Measurements from ENCODE around the gene SLC22A1. TPM values are rescaled to one million over a fixed set of nuclear protein-coding genes. Genes with fewer than 3 reads are reported as not detected.
"Not testable (repeated sequence)": the region's sequence is repeated elsewhere in the genome, so short reads cannot be mapped to it uniquely, and the experiment has no call there.

SLC22A1 gene
- total RNA-seq, 2 donors from 2014 or later = 5.8 to 11.0 TPM

- peak overlapping the region in 1 of 2 donors; percentile 11 for H3K27ac Mint-ChIP-seq
- no peak for DNase-seq (ENCODE audit: low spot score)
- H3K27me3 Mint-ChIP-seq = no peaks in the 10 kb centered on the region
- H3K4me1 Mint-ChIP-seq (ENCODE audit: low read depth in 2 of 2) = peaks cover 18 to 27% of the 10 kb centered on the region in 2 donors
- no peak overlapping the region for H3K4me3 Mint-ChIP-seq
- peaks cover 44% of the 10 kb centered on the region for H3K36me3 Mint-ChIP-seq
- H3K9me3 Mint-ChIP-seq = no peaks in the 10 kb centered on the region
- no peak for ATAC-seq
These were observed 34.9 kb upstream of the SLC22A1 start for GRCh38 chr6:160086754-160087153.

- no peak overlapping the region for H3K4me3 Mint-ChIP-seq
- H3K36me3 Mint-ChIP-seq = peaks cover 38% of the 10 kb centered on the region
- H3K27me3 Mint-ChIP-seq = no peaks in the 10 kb centered on the region
- ATAC-seq = no peak
- H3K9me3 Mint-ChIP-seq = no peaks in the 10 kb centered on the region
- H3K27ac Mint-ChIP-seq = peak overlapping the region; percentile 18 to 54
- peaks cover 18 to 23% of the 10 kb centered on the region in 2 donors for H3K4me1 Mint-ChIP-seq (ENCODE audit: low read depth in 2 of 2)
- no peak for DNase-seq (ENCODE audit: low spot score)
These were observed 33.4 kb upstream of the SLC22A1 start for GRCh38 chr6:160088069-160088783.

GRCh38 chr6:160088784-160089533 is 32.7 kb upstream of the SLC22A1 start:
- no peak overlapping the region for H3K4me3 Mint-ChIP-seq
- H3K27ac Mint-ChIP-seq = peak overlapping the region in 1 of 2 donors; percentile 33
- peaks cover 17 to 22% of the 10 kb centered on the region in 2 donors for H3K4me1 Mint-ChIP-seq (ENCODE audit: low read depth in 2 of 2)
- no peaks in the 10 kb centered on the region for H3K9me3 Mint-ChIP-seq
- DNase-seq (ENCODE audit: low spot score) (no peak), ATAC-seq (no peak)
- no peaks in the 10 kb centered on the region for H3K27me3 Mint-ChIP-seq
- peaks cover 39% of the 10 kb centered on the region for H3K36me3 Mint-ChIP-seq

DNA sequence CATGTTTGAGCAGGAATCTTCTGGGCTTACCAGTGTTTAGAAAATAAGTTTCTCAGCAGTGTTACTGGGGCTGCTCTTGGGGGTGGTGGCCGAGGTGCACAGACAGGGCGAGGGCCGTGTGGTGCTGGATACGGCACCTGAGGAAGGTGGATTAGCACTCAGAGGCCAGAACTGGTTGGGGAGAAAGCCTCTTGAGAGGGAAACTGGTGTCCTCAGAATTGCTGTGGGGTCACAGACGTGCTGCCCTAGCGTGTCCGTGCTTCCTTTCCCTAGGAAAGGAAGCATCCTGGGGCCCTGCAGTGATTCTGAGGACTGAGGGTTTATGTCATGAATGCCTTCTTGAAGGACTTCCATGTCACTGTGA is 32.1 kb upstream of the SLC22A1 start:
- DNase-seq (ENCODE audit: low spot score) (no peak), ATAC-seq (no peak)
- H3K4me1 Mint-ChIP-seq (ENCODE audit: low read depth in 2 of 2) = peaks cover 14 to 23% of the 10 kb centered on the region in 2 donors
- H3K27me3 Mint-ChIP-seq = no peaks in the 10 kb centered on the region
- H3K36me3 Mint-ChIP-seq = peaks cover 39% of the 10 kb centered on the region
- H3K4me3 Mint-ChIP-seq = no peak overlapping the region
- H3K9me3 Mint-ChIP-seq = no peaks in the 10 kb centered on the region
- peak overlapping the region in 1 of 2 donors; percentile 33 for H3K27ac Mint-ChIP-seq

GRCh38 chr6:160090442-160091239 is 31.0 kb upstream of the SLC22A1 start:
- not testable (repeated sequence) for H3K9me3 Mint-ChIP-seq; H3K27me3 Mint-ChIP-seq; H3K4me3 Mint-ChIP-seq; ATAC-seq; DNase-seq (ENCODE audit: low spot score)
- H3K36me3 Mint-ChIP-seq = peaks cover 31% of the 10 kb centered on the region
- H3K4me1 Mint-ChIP-seq (ENCODE audit: low read depth in 2 of 2) = peaks cover 6 to 16% of the 10 kb centered on the region in 2 donors
- peak overlapping the region in 1 of 2 donors; percentile 33 for H3K27ac Mint-ChIP-seq

GRCh38 chr6:160092176-160092575 is 29.4 kb upstream of the SLC22A1 start:
- Mint-ChIP-seq H3K36me3 (peaks cover 39% of the 10 kb centered on the region), H3K27ac (peak overlapping the region in 1 of 2 donors; percentile 43), H3K4me1 (ENCODE audit: low read depth in 2 of 2) (peaks cover 0 to 22% of the 10 kb centered on the region in 2 donors)
- not testable (repeated sequence) for H3K27me3 Mint-ChIP-seq; ATAC-seq; H3K4me3 Mint-ChIP-seq; DNase-seq (ENCODE audit: low spot score); H3K9me3 Mint-ChIP-seq

DNA sequence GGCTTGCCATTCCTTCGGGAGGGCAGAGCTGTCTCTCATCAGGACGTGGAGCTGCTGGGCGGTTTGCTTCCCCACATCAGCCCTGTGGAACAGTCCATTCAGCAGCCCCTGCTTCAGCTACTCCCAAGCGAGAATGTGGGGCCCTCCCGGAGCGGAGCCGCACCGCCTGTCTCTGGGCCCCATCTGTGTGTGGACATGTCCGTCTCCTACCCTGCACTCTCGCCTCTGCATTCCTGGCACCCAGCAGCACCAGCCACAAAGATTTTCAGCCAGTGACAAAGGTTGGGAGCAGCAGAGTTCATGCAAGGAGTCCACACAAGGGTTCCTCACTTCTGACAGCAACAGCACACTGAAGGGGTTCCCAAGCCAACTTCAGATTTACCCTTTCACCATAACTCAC is 29.0 kb upstream of the SLC22A1 start:
- peak overlapping the region in 1 of 2 donors; percentile 43 for H3K27ac Mint-ChIP-seq
- peaks cover 39% of the 10 kb centered on the region for H3K36me3 Mint-ChIP-seq

DNA sequence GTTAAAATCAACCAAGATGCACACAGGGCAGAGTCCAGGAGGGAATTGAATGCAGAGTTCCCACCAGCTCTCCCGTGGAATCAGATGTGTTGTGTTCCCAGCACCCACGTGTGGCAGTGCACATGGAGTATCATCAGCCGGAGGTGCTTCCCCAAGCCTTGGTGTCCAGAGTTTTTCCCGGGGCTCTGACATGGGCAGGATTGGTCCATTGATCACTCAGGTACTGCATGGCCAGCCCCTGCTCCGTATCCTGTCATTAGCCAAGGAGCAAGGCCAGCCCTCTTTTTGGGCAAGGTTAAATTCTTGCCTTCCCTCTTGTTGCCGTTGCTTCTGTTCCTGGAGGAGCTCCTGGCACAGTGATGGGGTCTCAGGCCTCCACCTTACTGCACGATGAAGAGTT is 28.6 kb upstream of the SLC22A1 start:
- no peak for ATAC-seq
- H3K36me3 Mint-ChIP-seq = peaks cover 37% of the 10 kb centered on the region

More for the DNA sequence above, 29.0 kb upstream of the SLC22A1 start:
- Mint-ChIP-seq H3K4me3 (no peak overlapping the region), H3K9me3 (no peaks in the 10 kb centered on the region), H3K4me1 (ENCODE audit: low read depth in 2 of 2) (peaks cover 0 to 22% of the 10 kb centered on the region in 2 donors), H3K27me3 (no peaks in the 10 kb centered on the region)
- ATAC-seq (no peak), DNase-seq (ENCODE audit: low spot score) (no peak)

DNA sequence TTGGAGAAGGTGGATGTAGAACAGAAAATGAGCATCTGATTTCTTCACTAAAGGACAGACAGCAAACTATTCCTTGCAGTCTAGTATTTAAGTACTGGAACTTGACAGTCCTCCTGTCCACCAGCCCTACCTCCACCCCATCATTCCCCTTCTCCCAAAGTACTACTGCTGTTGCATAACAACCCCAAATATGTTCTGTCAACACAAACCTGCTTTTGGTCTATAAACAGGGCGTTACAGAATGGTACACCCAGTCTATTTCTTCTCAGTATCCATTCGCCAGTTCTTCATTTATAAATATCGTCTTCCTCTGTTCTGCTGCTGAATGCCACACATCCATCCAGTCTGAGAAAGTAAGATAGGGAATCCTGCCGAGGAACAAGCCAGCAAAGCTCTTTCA is 27.7 kb upstream of the SLC22A1 start:
- H3K27ac Mint-ChIP-seq = peak overlapping the region in 1 of 2 donors; percentile 17
- no peaks in the 10 kb centered on the region for H3K9me3 Mint-ChIP-seq
- H3K36me3 Mint-ChIP-seq = peaks cover 37% of the 10 kb centered on the region
- H3K4me3 Mint-ChIP-seq = no peak overlapping the region
- H3K4me1 Mint-ChIP-seq (ENCODE audit: low read depth in 2 of 2) = peaks cover 4 to 25% of the 10 kb centered on the region in 2 donors
- ATAC-seq = no peak
- no peak for DNase-seq (ENCODE audit: low spot score)
- H3K27me3 Mint-ChIP-seq = no peaks in the 10 kb centered on the region

More for the DNA sequence above, 28.6 kb upstream of the SLC22A1 start:
- Mint-ChIP-seq H3K4me1 (ENCODE audit: low read depth in 2 of 2) (peaks cover 0 to 20% of the 10 kb centered on the region in 2 donors), H3K27me3 (no peaks in the 10 kb centered on the region), H3K9me3 (no peaks in the 10 kb centered on the region), H3K4me3 (no peak overlapping the region), H3K27ac (no peak overlapping the region)
- no peak for DNase-seq (ENCODE audit: low spot score)

DNA sequence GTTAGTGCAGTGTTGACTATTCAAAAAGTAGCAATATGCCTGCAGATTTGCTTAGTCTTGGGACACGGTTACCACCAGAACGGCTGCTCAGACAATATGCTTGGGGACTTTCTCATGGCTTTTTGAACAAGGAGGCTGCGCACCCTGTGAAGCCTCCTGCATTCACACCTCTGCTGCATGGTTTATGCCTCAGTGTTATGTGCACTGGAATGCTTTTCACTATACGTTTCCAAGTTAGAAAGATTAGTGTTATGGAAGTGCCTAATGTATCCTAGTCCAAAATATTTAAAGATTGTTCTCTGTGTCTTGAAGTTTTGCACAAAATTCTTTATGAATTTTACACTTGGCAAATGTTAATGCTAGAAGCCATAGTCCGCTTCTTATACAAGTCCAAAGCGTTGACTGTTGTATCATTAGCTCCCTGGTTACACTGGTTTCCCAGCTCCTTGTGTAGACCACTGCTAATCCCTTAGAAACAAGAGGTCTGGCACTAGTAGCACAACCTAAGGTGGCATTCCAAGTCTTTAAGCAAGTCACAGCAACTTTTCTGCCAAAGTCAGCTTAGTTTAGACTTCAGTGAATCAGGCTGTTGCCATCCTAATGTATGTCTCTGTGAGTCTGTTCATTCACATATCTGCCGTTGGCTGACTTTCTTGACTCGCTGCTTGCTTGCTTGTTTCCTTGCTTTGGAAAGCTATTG is 26.3 kb upstream of the SLC22A1 start:
- peak overlapping the region in 1 of 2 donors; percentile 17 for H3K27ac Mint-ChIP-seq
- H3K9me3 Mint-ChIP-seq = no peaks in the 10 kb centered on the region
- DNase-seq (ENCODE audit: low spot score) (no peak), ATAC-seq (no peak)
- H3K36me3 Mint-ChIP-seq = peaks cover 35% of the 10 kb centered on the region
- H3K4me1 Mint-ChIP-seq (ENCODE audit: low read depth in 2 of 2) = peaks cover 14 to 34% of the 10 kb centered on the region in 2 donors
- H3K4me3 Mint-ChIP-seq = no peak overlapping the region
- H3K27me3 Mint-ChIP-seq = no peaks in the 10 kb centered on the region

- ATAC-seq (peak; percentile 31 to 54), DNase-seq (ENCODE audit: low spot score) (no peak)
- no peaks in the 10 kb centered on the region for H3K9me3 Mint-ChIP-seq
- peak overlapping the region; percentile 73 to 83 for H3K27ac Mint-ChIP-seq
- H3K27me3 Mint-ChIP-seq = no peaks in the 10 kb centered on the region
- H3K4me3 Mint-ChIP-seq = peak overlapping the region; percentile 42
- H3K36me3 Mint-ChIP-seq = peaks cover 32% of the 10 kb centered on the region
- peaks cover 35 to 49% of the 10 kb centered on the region in 2 donors for H3K4me1 Mint-ChIP-seq (ENCODE audit: low read depth in 2 of 2)
These were observed 20.1 kb upstream of the SLC22A1 start for GRCh38 chr6:160101277-160102205.

- Mint-ChIP-seq H3K4me3 (no peak overlapping the region), H3K36me3 (peaks cover 28% of the 10 kb centered on the region), H3K4me1 (ENCODE audit: low read depth in 2 of 2) (peaks cover 35 to 51% of the 10 kb centered on the region in 2 donors), H3K27me3 (no peaks in the 10 kb centered on the region), H3K9me3 (no peaks in the 10 kb centered on the region), H3K27ac (peak overlapping the region; percentile 73 to 83)
- ATAC-seq (no peak), DNase-seq (ENCODE audit: low spot score) (no peak)
These were observed 19.2 kb upstream of the SLC22A1 start for GRCh38 chr6:160102399-160102798.
